Measurements from ENCODE around the gene SLC25A17.
"Not testable (repeated sequence)": the region's sequence is repeated elsewhere in the genome, so short reads cannot be mapped to it uniquely, and the experiment has no call there.

GRCh38 chr22:40720156-40720537 lies 99.0 kb downstream of the SLC25A17 start:
- not testable (repeated sequence) for TF ChIP-seq EP300, CTCF, POLR2A (IDR thresholded peaks at IDR 0.05)
